Breast epithelium (tissue), 3 donors: ENCODE data around the gene FASTKD1.

ENCODE experiments used
- CTCF ChIP-seq, 3 donors: fragments of 450-650 bp; IDR thresholded peaks; one replicate each; pipeline ENCODE4 v1.5.1; 2016 to 2017; ENCODE audit warnings: antibody characterized with exemption in 3 of 3, mild to moderate bottlenecking in 3 of 3, moderate library complexity in 3 of 3
- POLR2A ChIP-seq: fragments of 450-650 bp; IDR thresholded peaks from one replicate; pipeline ENCODE4 v1.6.1; 2016; ENCODE audit warnings: antibody characterized with exemption, mild to moderate bottlenecking, moderate library complexity
- POLR2AphosphoS5 ChIP-seq, 3 donors: sonication (generic); formaldehyde crosslinking; IDR thresholded peaks; one replicate each; pipeline ENCODE4 v1.6.1; 2017; ENCODE audit warnings: antibody characterized with exemption in 3 of 3

- no peak for TF ChIP-seq CTCF (IDR thresholded peaks at IDR 0.05)
- TF ChIP-seq POLR2A = no peak
- TF ChIP-seq POLR2AphosphoS5 (IDR thresholded peaks at IDR 0.05) = no peak
Measured at GRCh38 chr2:169504651-169505050, 69.0 kb downstream of the FASTKD1 start.
